Pancreas (tissue), 10 donors: ENCODE measurements around the gene IFRD2. TPM values are rescaled to one million over a fixed set of nuclear protein-coding genes. Genes with fewer than 3 reads are reported as not detected.
A peak's percentile ranks its signal among the peaks of the same experiment; 100 is the strongest.

ENCODE experiments used
- ATAC-seq, 4 donors: fragments of 200-7000 bp; cut with Tn5 transposase; one replicate each; pipeline versions ENCODE4 v1.8.0 to v1.9.1; 2020; ENCODE audit warnings: mild to moderate bottlenecking in 4 of 4, moderate library complexity in 4 of 4
- DNase-seq, 6 donors: peaks; one replicate each; pipeline ENCODE4 v3.0.0-alpha.2; 2020
- FAIRE-seq: peaks from 2 replicates; lab custom pipeline; 2012; peaks lifted over from hg19 to GRCh38; lab: Jason Lieb, UNC
- H3K27ac ChIP-seq, 4 donors: fragments of 200-600 bp; sonication (generic); 1 replicate in 3 of 4; 2 replicates in 1 of 4; pipeline versions ENCODE4 v1.5.0 to v1.8.0; 2020
- H3K27me3 ChIP-seq, 4 donors: fragments of 200-600 bp; one replicate each; pipeline ENCODE4 v1.8.0; 2021
- H3K36me3 ChIP-seq, 3 donors: fragments of 200-600 bp; sonication (generic) in 1 of 3; one replicate each; pipeline versions ENCODE4 v1.5.0 to v1.8.0; 2020 to 2021
- H3K4me1 ChIP-seq, 3 donors: fragments of 200-600 bp; one replicate each; pipeline ENCODE4 v1.8.0; 2021
- H3K4me3 ChIP-seq, 4 donors: fragments of 200-600 bp; sonication (generic) in 2 of 4; one replicate each; pipeline versions ENCODE4 v1.5.0 to v1.8.0; 2020 to 2021
- H3K9me3 ChIP-seq, 4 donors: fragments of 200-600 bp; one replicate each; pipeline ENCODE4 v1.8.0; 2021
- CTCF ChIP-seq, 4 donors: fragments of 200-600 bp; sonication (generic) in 3 of 4; IDR thresholded peaks; one replicate each; pipeline versions ENCODE4 v1.5.0 to v1.8.0; 2021; ENCODE audit warnings: antibody characterized with exemption in 4 of 4
- WGBS, 2 donors: extraction: QIAGEN DNeasy Blood & Tissue Kit; methylation state at CpG; one replicate each; pipeline ENCODE4 v1.1.7; 2013; 5-methylcytosine and 5-hydroxymethylcytosine counted together
- intact Hi-C, 3 donors: fragments of 100-400 bp; cut with DNase I; formaldehyde crosslinking; loops; one replicate each; pipeline versions ENCODE4 v1.11.1 to v1.14.2; 2022
- polyA plus RNA-seq, 2 donors: library from polyadenylated mRNA; stranded (reverse); fragments of 200-250 nt; gene quantifications; one replicate each; pipeline ENCODE4 v1.2.3, GENCODE V29; 2013
- total RNA-seq, 6 donors: library from RNA; stranded (reverse); fragmentation: NEBNext Ultra II Directional in 4 of 6; extraction: Animal tissue kit (Norgen Biotek cat#: 25700) in 4 of 6; gene quantifications; one replicate each; pipeline versions ENCODE4 v1.2.1 to v1.2.4, GENCODE V29; 2021 to 2023
- donor health status: healthy with polysubstance abuse.
- donor health status: DM: no; HTN: no; CAD: no; lungs with moderate emphysema.
- donor health status: DM: no; HTN: no; CAD: no.
- donor health status: control.
- donor health status: control.
- donor health status: Bipolar disorder and iron deficiency.
- donor health status: DM: yes; HTN: yes; CAD: no.
- donor health status: DM: no; HTN: no; CAD: no.
- donor health status: DM: no; HTN: no; CAD: no.
- donor health status: DM: yes; HTN: yes; CAD: no.

Gene IFRD2
- total and polyA plus RNA-seq, 8 donors = 47.1 to 117 (median 59.5) TPM

- no peak overlapping the region for H3K4me3 ChIP-seq
- no peak for ATAC-seq
- intact Hi-C loops = loop anchor here in 2 of 3 donors (5.0 kb wide), 2 partner anchors 44 to 79 kb away; partner anchors contain the start of gene GNAT1 (in 1 of the 2)
- H3K4me1 ChIP-seq = peaks cover 20 to 31% (median 29%) of the 10 kb centered on the region in 3 donors
- DNase-seq = peak in 1 of 6 donors; percentile 33
- H3K27me3 ChIP-seq = no peaks in the 10 kb centered on the region
- no peak for TF ChIP-seq CTCF (IDR thresholded peaks at IDR 0.05)
- FAIRE-seq = no peak
- H3K27ac ChIP-seq = peak overlapping the region; percentile 87 to 94 (median 90)
- H3K36me3 ChIP-seq = peaks cover 0 to 12% (median 4%) of the 10 kb centered on the region in 3 donors
- no peaks in the 10 kb centered on the region for H3K9me3 ChIP-seq
- 37 to 39% methylated on average over 10 of the region's 10 CpGs for WGBS, 2 donors
These were observed 20.8 kb downstream of the IFRD2 start for GRCh38 chr3:50271314-50271936.

GRCh38 chr3:50270422-50271224, 21.6 kb downstream of the IFRD2 start:
- intact Hi-C loops = loop anchor here in 2 of 3 donors (5.0 kb wide), 2 partner anchors 43 to 78 kb away; partner anchors contain the start of gene GNAT1 (in 1 of the 2)
- WGBS, 2 donors = 54 to 55% methylated on average over 19 of the region's 19 CpGs
- no peak for TF ChIP-seq CTCF (IDR thresholded peaks at IDR 0.05)
- FAIRE-seq (no peak), DNase-seq (peak in 3 of 6 donors; percentile 32 to 72 (median 56)), ATAC-seq (no peak)
- no peaks in the 10 kb centered on the region for H3K9me3 ChIP-seq
- H3K36me3 ChIP-seq = peaks cover 0 to 5% (median 0%) of the 10 kb centered on the region in 3 donors
- peak overlapping the region in 3 of 4 donors; percentile 40 to 58 (median 49) for H3K4me3 ChIP-seq
- peak overlapping the region; percentile 87 to 94 (median 90) for H3K27ac ChIP-seq
- H3K27me3 ChIP-seq = no peaks in the 10 kb centered on the region
- peaks cover 25 to 36% (median 29%) of the 10 kb centered on the region in 3 donors for H3K4me1 ChIP-seq

GRCh38 chr3:50269977-50270413, 22.2 kb downstream of the IFRD2 start:
- TF ChIP-seq CTCF (IDR thresholded peaks at IDR 0.05) = no peak
- H3K27ac ChIP-seq = peak overlapping the region; percentile 87 to 94 (median 90)

GRCh38 chr3:50269460-50269859, 22.8 kb downstream of the IFRD2 start:
- WGBS, 2 donors = 21 to 27% methylated on average over 4 of the region's 4 CpGs
- no peak for ATAC-seq
- Histone ChIP-seq H3K27ac (peak overlapping the region; percentile 87 to 94 (median 90)), H3K27me3 (no peaks in the 10 kb centered on the region), H3K36me3 (peaks cover 0 to under 1% (median 0%) of the 10 kb centered on the region in 3 donors), H3K4me3 (peak overlapping the region; percentile 21 to 58 (median 44)), H3K4me1 (peaks cover 25 to 44% (median 29%) of the 10 kb centered on the region in 3 donors), H3K9me3 (no peaks in the 10 kb centered on the region)
- FAIRE-seq = no peak
- no peak for DNase-seq
- intact Hi-C loops = no loop called here
- TF ChIP-seq CTCF (IDR thresholded peaks at IDR 0.05) = no peak

More at GRCh38 chr3:50269977-50270413, 22.2 kb downstream of the IFRD2 start:
- ATAC-seq (no peak), DNase-seq (peak in 1 of 6 donors; percentile 64), FAIRE-seq (no peak)
- peak overlapping the region; percentile 21 to 58 (median 44) for H3K4me3 ChIP-seq
- H3K9me3 ChIP-seq = no peaks in the 10 kb centered on the region
- H3K36me3 ChIP-seq = peaks cover 0 to 5% (median 0%) of the 10 kb centered on the region in 3 donors
- no peaks in the 10 kb centered on the region for H3K27me3 ChIP-seq
- intact Hi-C loops = loop anchor here in 2 of 3 donors (5.0 kb wide), 2 partner anchors 43 to 78 kb away; partner anchors contain the start of gene GNAT1 (in 1 of the 2)
- 28 to 33% methylated on average over 8 of the region's 8 CpGs for WGBS, 2 donors
- H3K4me1 ChIP-seq = peaks cover 25 to 43% (median 29%) of the 10 kb centered on the region in 3 donors
